T-helper 2 cell treated with Interferon-gamma antibody and Interleukin-4, amounts not matched to agents 5 μg/mL and 100 μg/mL, for 36 hours (primary cell): Measurements from ENCODE around the gene CCDC169.

Experiments
- DNase-seq: peaks from one replicate; pipeline ENCODE4 v3.0.0; 2021; ENCODE audit warnings: low spot score
- H3K27ac Mint-ChIP-seq: one replicate; pipeline ENCODE4 v1.8.0; 2021; ENCODE audit warnings: mild to moderate bottlenecking, mixed read lengths
- H3K27me3 Mint-ChIP-seq: one replicate; pipeline ENCODE4 v1.8.0; 2021; ENCODE audit warnings: low read depth, mixed read lengths
- H3K36me3 Mint-ChIP-seq: one replicate; pipeline ENCODE4 v1.8.0; 2021; ENCODE audit warnings: low read depth, mixed read lengths
- H3K4me1 Mint-ChIP-seq: one replicate; pipeline ENCODE4 v1.8.0; 2021; ENCODE audit warnings: low read depth, mixed read lengths
- H3K4me3 Mint-ChIP-seq: one replicate; pipeline ENCODE4 v1.8.0; 2022; ENCODE audit warnings: mild to moderate bottlenecking, moderate library complexity, mixed read lengths
- H3K9me3 Mint-ChIP-seq: one replicate; pipeline ENCODE4 v1.8.0; 2021; ENCODE audit warnings: mixed read lengths

CCDC169 gene

DNA sequence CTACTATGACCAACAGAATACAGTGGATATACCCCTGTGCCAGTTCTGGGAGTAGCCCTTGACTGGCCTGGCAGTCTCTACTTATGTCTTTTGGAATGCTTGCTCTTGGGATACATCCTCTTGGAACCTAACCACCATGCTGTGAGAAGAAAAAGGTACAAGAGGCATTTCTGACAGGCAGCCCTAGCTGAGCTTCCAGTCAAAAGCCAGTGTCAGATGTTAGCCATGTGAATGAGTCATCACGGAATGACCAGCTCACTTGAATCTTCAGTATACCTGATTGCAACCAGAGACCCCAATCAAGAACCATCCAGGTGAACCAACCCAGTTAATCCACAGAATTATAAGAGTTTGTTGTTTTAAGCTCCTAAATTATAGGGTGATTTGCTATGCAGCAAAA, 4.1 kb downstream of the CCDC169 start:
- Mint-ChIP-seq H3K27ac (no peak overlapping the region), H3K4me3 (no peak overlapping the region), H3K9me3 (peaks cover 10% of the 10 kb centered on the region), H3K4me1 (peaks cover 12% of the 10 kb centered on the region), H3K36me3 (no peaks in the 10 kb centered on the region), H3K27me3 (peaks cover 24% of the 10 kb centered on the region)
- DNase-seq: no peak

GRCh38 chr13:36288794-36289391, 8.7 kb downstream of the CCDC169 start:
- Mint-ChIP-seq H3K9me3 (peaks cover 10% of the 10 kb centered on the region), H3K27ac (no peak overlapping the region), H3K4me1 (no peaks in the 10 kb centered on the region), H3K27me3 (peaks cover 5% of the 10 kb centered on the region), H3K4me3 (no peak overlapping the region), H3K36me3 (no peaks in the 10 kb centered on the region)
- no peak for DNase-seq

GRCh38 chr13:36286006-36286405, 11.6 kb downstream of the CCDC169 start:
- H3K36me3 Mint-ChIP-seq: no peaks in the 10 kb centered on the region
- peaks cover 9% of the 10 kb centered on the region for H3K27me3 Mint-ChIP-seq
- no peak for DNase-seq
- H3K27ac Mint-ChIP-seq: no peak overlapping the region
- no peak overlapping the region for H3K4me3 Mint-ChIP-seq
- H3K4me1 Mint-ChIP-seq: no peaks in the 10 kb centered on the region
- peaks cover 9% of the 10 kb centered on the region for H3K9me3 Mint-ChIP-seq

GRCh38 chr13:36282821-36283432, 14.7 kb downstream of the CCDC169 start:
- H3K4me3 Mint-ChIP-seq: no peak overlapping the region
- H3K9me3 Mint-ChIP-seq: no peaks in the 10 kb centered on the region
- DNase-seq: no peak
- no peaks in the 10 kb centered on the region for H3K36me3 Mint-ChIP-seq
- no peak overlapping the region for H3K27ac Mint-ChIP-seq
- no peaks in the 10 kb centered on the region for H3K4me1 Mint-ChIP-seq
- peaks cover 9% of the 10 kb centered on the region for H3K27me3 Mint-ChIP-seq

- no peaks in the 10 kb centered on the region for H3K4me1 Mint-ChIP-seq
- H3K4me3 Mint-ChIP-seq: no peak overlapping the region
- DNase-seq: no peak
- H3K27ac Mint-ChIP-seq: no peak overlapping the region
- no peaks in the 10 kb centered on the region for H3K36me3 Mint-ChIP-seq
- H3K27me3 Mint-ChIP-seq: no peaks in the 10 kb centered on the region
- no peaks in the 10 kb centered on the region for H3K9me3 Mint-ChIP-seq
These were observed 22.2 kb downstream of the CCDC169 start for GRCh38 chr13:36275190-36276002.

DNA sequence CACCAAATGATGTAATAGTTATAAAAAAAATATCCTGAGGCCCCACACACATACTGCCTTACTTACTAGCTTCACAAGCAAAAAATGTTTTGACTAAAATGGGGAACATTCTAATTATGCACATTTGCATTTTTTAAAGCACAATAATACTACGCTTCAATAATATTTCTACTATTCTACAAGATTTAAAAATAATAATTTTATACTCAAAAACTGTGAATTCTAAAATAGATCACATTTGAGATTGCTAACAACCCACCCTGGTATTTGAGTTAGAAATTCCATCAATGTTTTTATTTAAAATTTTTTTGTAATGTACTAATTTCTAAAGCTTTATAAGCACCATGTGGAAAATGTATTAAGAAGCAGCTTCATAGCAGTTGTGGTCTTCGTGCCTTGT, 24.2 kb downstream of the CCDC169 start:
- H3K9me3 Mint-ChIP-seq: no peaks in the 10 kb centered on the region
- no peaks in the 10 kb centered on the region for H3K36me3 Mint-ChIP-seq

GRCh38 chr13:36261976-36262375, 35.6 kb downstream of the CCDC169 start:
- H3K36me3 Mint-ChIP-seq: no peaks in the 10 kb centered on the region
- no peak for DNase-seq
- no peak overlapping the region for H3K27ac Mint-ChIP-seq
- no peaks in the 10 kb centered on the region for H3K9me3 Mint-ChIP-seq
- H3K4me1 Mint-ChIP-seq: no peaks in the 10 kb centered on the region
- no peak overlapping the region for H3K4me3 Mint-ChIP-seq
- H3K27me3 Mint-ChIP-seq: peaks cover 8% of the 10 kb centered on the region

More for the DNA sequence above, 24.2 kb downstream of the CCDC169 start:
- H3K4me1 Mint-ChIP-seq: no peaks in the 10 kb centered on the region
- no peak for DNase-seq
- H3K27me3 Mint-ChIP-seq: peaks cover 2% of the 10 kb centered on the region
- H3K27ac Mint-ChIP-seq: no peak overlapping the region
- no peak overlapping the region for H3K4me3 Mint-ChIP-seq

GRCh38 chr13:36261011-36261410, 36.6 kb downstream of the CCDC169 start:
- no peak overlapping the region for H3K27ac Mint-ChIP-seq
- no peaks in the 10 kb centered on the region for H3K36me3 Mint-ChIP-seq
- H3K9me3 Mint-ChIP-seq: no peaks in the 10 kb centered on the region
- H3K27me3 Mint-ChIP-seq: peaks cover 8% of the 10 kb centered on the region
- H3K4me3 Mint-ChIP-seq: no peak overlapping the region
- H3K4me1 Mint-ChIP-seq: no peaks in the 10 kb centered on the region
- DNase-seq: no peak

GRCh38 chr13:36259361-36260137, 38.1 kb downstream of the CCDC169 start:
- no peak for DNase-seq
- no peak overlapping the region for H3K4me3 Mint-ChIP-seq
- peaks cover 8% of the 10 kb centered on the region for H3K27me3 Mint-ChIP-seq
- H3K9me3 Mint-ChIP-seq: no peaks in the 10 kb centered on the region
- H3K36me3 Mint-ChIP-seq: no peaks in the 10 kb centered on the region
- no peak overlapping the region for H3K27ac Mint-ChIP-seq
- no peaks in the 10 kb centered on the region for H3K4me1 Mint-ChIP-seq

DNA sequence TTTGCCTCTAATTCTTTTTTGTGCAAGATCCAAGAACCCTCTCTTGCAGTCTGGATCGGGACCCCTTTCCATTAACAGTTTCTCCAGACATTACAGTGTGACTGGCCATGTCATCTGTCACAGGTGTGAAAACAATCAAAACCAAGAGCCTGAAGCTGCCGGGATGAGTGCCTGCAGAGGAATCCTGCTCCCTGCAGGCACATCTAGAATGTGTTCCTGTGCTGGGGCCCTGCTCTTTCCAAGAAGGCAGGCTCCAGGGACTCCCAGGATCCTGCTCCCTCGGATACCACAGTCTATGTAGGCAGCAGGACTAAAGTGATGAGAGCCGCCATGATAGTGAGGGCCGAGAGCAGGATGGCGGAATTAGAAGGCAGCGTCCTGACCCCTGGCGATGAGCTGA, 38.8 kb downstream of the CCDC169 start:
- no peak overlapping the region for H3K4me3 Mint-ChIP-seq
- no peaks in the 10 kb centered on the region for H3K4me1 Mint-ChIP-seq
- DNase-seq: no peak
- H3K27ac Mint-ChIP-seq: no peak overlapping the region
- no peaks in the 10 kb centered on the region for H3K36me3 Mint-ChIP-seq
- H3K27me3 Mint-ChIP-seq: peaks cover 4% of the 10 kb centered on the region
- no peaks in the 10 kb centered on the region for H3K9me3 Mint-ChIP-seq

GRCh38 chr13:36251526-36251925, 46.1 kb downstream of the CCDC169 start:
- Mint-ChIP-seq H3K4me1 (no peaks in the 10 kb centered on the region), H3K4me3 (no peak overlapping the region), H3K9me3 (no peaks in the 10 kb centered on the region), H3K27me3 (no peaks in the 10 kb centered on the region), H3K36me3 (no peaks in the 10 kb centered on the region), H3K27ac (no peak overlapping the region)
- DNase-seq: no peak

DNA sequence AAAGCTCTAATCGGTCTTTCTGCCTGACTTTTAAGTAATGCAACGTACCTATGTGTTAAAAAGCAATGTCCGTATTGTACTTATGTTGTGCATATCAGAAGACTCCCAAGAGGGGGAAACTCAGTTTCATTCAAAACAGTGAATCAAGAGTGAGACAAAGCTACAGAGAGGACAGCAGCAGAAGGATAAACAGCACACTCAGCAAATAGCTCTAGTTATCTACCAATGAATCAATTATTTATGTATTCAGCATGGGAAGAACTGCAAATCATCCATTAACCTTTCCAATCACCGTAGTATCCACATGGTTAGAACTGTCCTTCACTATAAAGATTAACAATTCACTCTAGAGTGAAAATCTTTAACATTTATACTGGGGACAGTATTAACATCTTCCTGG, 46.6 kb downstream of the CCDC169 start:
- no peaks in the 10 kb centered on the region for H3K4me1 Mint-ChIP-seq
- no peak overlapping the region for H3K4me3 Mint-ChIP-seq
- DNase-seq: no peak
- no peaks in the 10 kb centered on the region for H3K36me3 Mint-ChIP-seq
- H3K27ac Mint-ChIP-seq: no peak overlapping the region
- no peaks in the 10 kb centered on the region for H3K9me3 Mint-ChIP-seq
- H3K27me3 Mint-ChIP-seq: no peaks in the 10 kb centered on the region

DNA sequence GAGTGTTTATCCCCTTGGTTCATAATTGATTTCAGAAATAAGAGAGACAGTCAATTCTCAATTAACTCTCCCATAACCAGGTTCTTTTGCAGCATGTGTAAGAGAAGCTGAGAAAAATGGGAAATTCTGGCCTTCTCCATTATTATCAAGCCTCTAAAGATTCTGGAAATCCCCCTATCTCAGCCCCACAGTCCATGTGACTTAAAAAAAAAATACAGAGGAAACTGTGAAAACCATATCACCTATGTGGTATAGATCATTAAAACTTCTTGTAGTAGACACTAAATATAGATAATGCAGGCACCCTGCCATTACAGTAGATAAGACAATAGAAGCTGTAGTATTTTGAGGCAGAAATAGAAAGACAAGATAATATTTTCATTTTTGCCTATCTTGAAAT, 48.9 kb downstream of the CCDC169 start:
- Mint-ChIP-seq H3K27ac (no peak overlapping the region), H3K36me3 (no peaks in the 10 kb centered on the region), H3K4me1 (no peaks in the 10 kb centered on the region), H3K27me3 (no peaks in the 10 kb centered on the region), H3K4me3 (no peak overlapping the region), H3K9me3 (no peaks in the 10 kb centered on the region)
- DNase-seq: no peak

DNA sequence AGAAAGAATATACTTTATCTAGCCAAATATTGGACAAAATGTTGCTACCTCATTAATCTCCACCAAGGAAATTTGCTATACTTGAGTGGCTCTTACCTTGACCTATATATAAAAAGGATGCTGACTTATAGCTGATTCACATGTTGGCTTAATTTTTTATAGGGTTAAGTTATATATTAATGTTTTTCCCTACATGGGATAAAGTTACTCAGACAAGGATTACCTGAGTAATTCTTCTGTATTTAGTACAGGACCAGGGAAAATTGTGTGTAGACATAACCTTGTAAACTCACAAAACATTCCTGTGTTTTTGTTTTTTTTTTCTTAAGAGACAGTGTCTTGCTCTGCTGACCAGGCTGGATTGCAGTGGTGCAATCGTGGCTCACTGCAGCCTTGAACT, 52.6 kb downstream of the CCDC169 start:
- Mint-ChIP-seq H3K4me1 (no peaks in the 10 kb centered on the region), H3K4me3 (no peak overlapping the region), H3K9me3 (no peaks in the 10 kb centered on the region), H3K27ac (no peak overlapping the region), H3K36me3 (no peaks in the 10 kb centered on the region), H3K27me3 (no peaks in the 10 kb centered on the region)
- DNase-seq: no peak
